ENCODE data around the gene PALD1.

Gene PALD1

GRCh38 chr10:70478191-70479164 is at the start of gene PALD1:
TSS of gene PALD1 (plus strand) at chr10:70478767. CDS start at chr10:70525952, 47,185 bp downstream.
- in situ Hi-C loops (cut with HindIII; ENCODE audit: low sequenced_read_pairs): no loop called here

GRCh38 chr10:70430493-70431445 is 47.8 kb upstream of the PALD1 start:
- in situ Hi-C loops (cut with HindIII; ENCODE audit: low sequenced_read_pairs): no loop called here

- in situ Hi-C loops (cut with HindIII; ENCODE audit: low sequenced_read_pairs): no loop called here
Measured at GRCh38 chr10:70432101-70432500, 46.5 kb upstream of the PALD1 start.

- in situ Hi-C loops (cut with HindIII; ENCODE audit: low sequenced_read_pairs): no loop called here
Measured at GRCh38 chr10:70432561-70433263, 45.9 kb upstream of the PALD1 start.

GRCh38 chr10:70433581-70434280 is 44.8 kb upstream of the PALD1 start:
- in situ Hi-C loops (cut with HindIII; ENCODE audit: low sequenced_read_pairs): no loop called here

- in situ Hi-C loops (cut with HindIII; ENCODE audit: low sequenced_read_pairs): no loop called here
Measured at GRCh38 chr10:70435241-70436085, 43.1 kb upstream of the PALD1 start.

GRCh38 chr10:70437721-70438120 is 40.8 kb upstream of the PALD1 start:
- in situ Hi-C loops (cut with HindIII; ENCODE audit: low sequenced_read_pairs): no loop called here

- in situ Hi-C loops (cut with HindIII; ENCODE audit: low sequenced_read_pairs): no loop called here
Measured at GRCh38 chr10:70440296-70441160, 38.0 kb upstream of the PALD1 start.

GRCh38 chr10:70441161-70441894 is 37.2 kb upstream of the PALD1 start, which contains the start of gene NODAL:
TSS of gene NODAL (minus strand) at chr10:70441681. CDS start at chr10:70441667, 14 bp downstream.
- in situ Hi-C loops (cut with HindIII; ENCODE audit: low sequenced_read_pairs): no loop called here

GRCh38 chr10:70441895-70442309 is 36.7 kb upstream of the PALD1 start:
- in situ Hi-C loops (cut with HindIII; ENCODE audit: low sequenced_read_pairs): no loop called here

- in situ Hi-C loops (cut with HindIII; ENCODE audit: low sequenced_read_pairs): no loop called here
Measured at GRCh38 chr10:70442332-70442988, 36.1 kb upstream of the PALD1 start.

GRCh38 chr10:70444744-70445143 is 33.8 kb upstream of the PALD1 start:
- in situ Hi-C loops (cut with HindIII; ENCODE audit: low sequenced_read_pairs): no loop called here

- in situ Hi-C loops (cut with HindIII; ENCODE audit: low sequenced_read_pairs): no loop called here
Measured at GRCh38 chr10:70445718-70446657, 32.6 kb upstream of the PALD1 start.

GRCh38 chr10:70448236-70448635 is 30.3 kb upstream of the PALD1 start:
- in situ Hi-C loops (cut with HindIII; ENCODE audit: low sequenced_read_pairs): no loop called here

- in situ Hi-C loops (cut with HindIII; ENCODE audit: low sequenced_read_pairs): no loop called here
Measured at GRCh38 chr10:70455213-70455630, 23.3 kb upstream of the PALD1 start.

- in situ Hi-C loops (cut with HindIII; ENCODE audit: low sequenced_read_pairs): no loop called here
Measured at GRCh38 chr10:70456164-70456563, 22.4 kb upstream of the PALD1 start.
